ENCODE results near the gene MTF1.
"Not testable (repeated sequence)": the region's sequence is repeated elsewhere in the genome, so short reads cannot be mapped to it uniquely, and the experiment has no call there.

DNA sequence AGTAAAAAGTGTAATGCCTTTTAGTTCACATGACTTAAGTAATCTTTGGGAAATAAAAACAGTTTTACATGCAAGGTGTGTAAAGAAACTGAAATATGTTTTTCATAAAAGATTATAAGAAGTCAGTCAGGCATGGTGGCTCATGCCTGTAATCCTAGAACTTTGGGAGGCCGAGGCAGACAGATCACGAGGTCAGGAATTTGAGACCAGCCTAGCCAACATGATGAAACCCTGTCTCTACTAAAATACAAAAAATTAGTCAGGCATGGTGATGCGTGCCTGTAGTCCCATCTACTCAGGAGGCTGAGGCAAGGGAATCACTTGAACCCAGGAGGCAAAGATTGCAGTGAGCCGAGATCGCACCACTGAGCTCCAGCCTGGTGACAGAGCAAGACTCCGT is 44.5 kb upstream of the MTF1 start:
- TF ChIP-seq, protein P1, sequence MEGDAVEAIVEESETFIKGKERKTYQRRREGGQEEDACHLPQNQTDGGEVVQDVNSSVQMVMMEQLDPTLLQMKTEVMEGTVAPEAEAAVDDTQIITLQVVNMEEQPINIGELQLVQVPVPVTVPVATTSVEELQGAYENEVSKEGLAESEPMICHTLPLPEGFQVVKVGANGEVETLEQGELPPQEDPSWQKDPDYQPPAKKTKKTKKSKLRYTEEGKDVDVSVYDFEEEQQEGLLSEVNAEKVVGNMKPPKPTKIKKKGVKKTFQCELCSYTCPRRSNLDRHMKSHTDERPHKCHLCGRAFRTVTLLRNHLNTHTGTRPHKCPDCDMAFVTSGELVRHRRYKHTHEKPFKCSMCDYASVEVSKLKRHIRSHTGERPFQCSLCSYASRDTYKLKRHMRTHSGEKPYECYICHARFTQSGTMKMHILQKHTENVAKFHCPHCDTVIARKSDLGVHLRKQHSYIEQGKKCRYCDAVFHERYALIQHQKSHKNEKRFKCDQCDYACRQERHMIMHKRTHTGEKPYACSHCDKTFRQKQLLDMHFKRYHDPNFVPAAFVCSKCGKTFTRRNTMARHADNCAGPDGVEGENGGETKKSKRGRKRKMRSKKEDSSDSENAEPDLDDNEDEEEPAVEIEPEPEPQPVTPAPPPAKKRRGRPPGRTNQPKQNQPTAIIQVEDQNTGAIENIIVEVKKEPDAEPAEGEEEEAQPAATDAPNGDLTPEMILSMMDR (IDR thresholded peaks at IDR 0.05; ENCODE audit: poor library complexity, severe bottlenecking) = not testable (repeated sequence)
- TF ChIP-seq POLR2AphosphoS5 (IDR thresholded peaks at IDR 0.05) = not testable (repeated sequence)

All from neural cell (in vitro differentiated cells).